ENCODE results near the gene LMBRD2. TPM values are rescaled to one million over a fixed set of nuclear protein-coding genes. Genes with fewer than 3 reads are reported as not detected.

The LMBRD2 gene
- total and polyA plus RNA-seq, 2 donors (not counting 3 experiments of a cell fraction or from before 2014, with no cell fraction given) = 1.2 to 5.2 TPM

DNA sequence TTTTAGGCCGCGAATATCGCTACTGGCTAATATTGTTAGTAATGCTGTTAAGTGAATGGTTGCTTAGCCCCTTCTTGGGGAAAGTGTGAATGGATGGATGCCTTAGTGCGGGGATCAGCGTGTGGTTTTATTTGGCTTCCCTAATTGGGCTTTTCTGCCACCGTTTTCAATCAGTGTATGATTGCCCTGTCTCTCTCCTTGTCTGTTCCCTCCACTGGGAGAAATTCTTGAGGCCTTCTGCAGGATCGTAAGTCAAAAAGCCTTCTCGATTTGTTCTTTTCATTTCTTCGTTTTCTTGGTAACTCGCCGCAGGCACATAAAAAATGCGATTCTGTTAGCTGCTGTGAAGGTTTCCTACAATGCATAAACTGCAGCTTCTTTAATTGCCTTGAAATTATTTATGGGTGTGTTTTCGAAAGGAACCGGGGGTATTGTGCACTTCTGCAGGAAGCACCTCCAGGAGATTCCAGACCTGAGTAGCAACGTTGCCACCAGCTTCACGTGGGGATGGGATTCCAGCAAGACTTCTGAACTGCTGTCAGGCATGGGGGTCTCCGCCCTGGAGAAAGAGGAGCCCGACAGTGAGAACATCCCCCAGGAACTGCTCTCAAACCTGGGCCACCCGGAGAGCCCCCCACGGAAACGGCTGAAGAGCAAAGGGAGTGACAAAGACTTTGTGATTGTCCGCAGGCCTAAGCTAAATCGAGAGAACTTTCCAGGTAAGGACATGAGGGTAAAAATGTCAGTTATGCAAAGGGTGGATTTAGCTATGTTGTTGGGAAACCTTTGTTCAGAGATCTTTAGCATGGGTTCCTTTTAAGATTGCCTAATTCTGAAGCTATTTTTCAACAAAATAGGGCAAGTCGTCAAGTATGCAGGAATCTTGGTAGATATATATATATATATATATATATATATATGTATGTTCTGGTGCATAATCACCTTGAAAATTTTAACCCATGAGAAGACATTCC lies 924 bp upstream of the LMBRD2 start:
- TF ChIP-seq MYC (IDR thresholded peaks at IDR 0.05; ENCODE audit: low read depth, low read length) (no peak), FOS (IDR thresholded peaks at IDR 0.05; ENCODE audit: borderline replicate concordance, insufficient read depth, low read length) (no peak), JUN (IDR thresholded peaks at IDR 0.05; ENCODE audit: borderline replicate concordance, insufficient read depth, insufficient read length, low read depth) (no peak), POLR2A (IDR thresholded peaks at IDR 0.05; ENCODE audit: low read depth, low read length) (no peak), EZH2 (IDR thresholded peaks at IDR 0.05; ENCODE audit: borderline replicate concordance, low read depth, low read length, severe bottlenecking) (no peak), GATA2 (IDR thresholded peaks at IDR 0.05; ENCODE audit: insufficient read depth, insufficient read length, low read depth, low read length) (no peak), POLR2AphosphoS5 (IDR thresholded peaks at IDR 0.05; ENCODE audit: insufficient read depth, low read depth, low read length) (no peak)
- TF ChIP-seq, protein P1, sequence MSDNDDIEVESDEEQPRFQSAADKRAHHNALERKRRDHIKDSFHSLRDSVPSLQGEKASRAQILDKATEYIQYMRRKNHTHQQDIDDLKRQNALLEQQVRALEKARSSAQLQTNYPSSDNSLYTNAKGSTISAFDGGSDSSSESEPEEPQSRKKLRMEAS (IDR thresholded peaks at IDR 0.05; ENCODE audit: insufficient read depth, insufficient read length) = no peak
- TF ChIP-seq, protein P2, sequence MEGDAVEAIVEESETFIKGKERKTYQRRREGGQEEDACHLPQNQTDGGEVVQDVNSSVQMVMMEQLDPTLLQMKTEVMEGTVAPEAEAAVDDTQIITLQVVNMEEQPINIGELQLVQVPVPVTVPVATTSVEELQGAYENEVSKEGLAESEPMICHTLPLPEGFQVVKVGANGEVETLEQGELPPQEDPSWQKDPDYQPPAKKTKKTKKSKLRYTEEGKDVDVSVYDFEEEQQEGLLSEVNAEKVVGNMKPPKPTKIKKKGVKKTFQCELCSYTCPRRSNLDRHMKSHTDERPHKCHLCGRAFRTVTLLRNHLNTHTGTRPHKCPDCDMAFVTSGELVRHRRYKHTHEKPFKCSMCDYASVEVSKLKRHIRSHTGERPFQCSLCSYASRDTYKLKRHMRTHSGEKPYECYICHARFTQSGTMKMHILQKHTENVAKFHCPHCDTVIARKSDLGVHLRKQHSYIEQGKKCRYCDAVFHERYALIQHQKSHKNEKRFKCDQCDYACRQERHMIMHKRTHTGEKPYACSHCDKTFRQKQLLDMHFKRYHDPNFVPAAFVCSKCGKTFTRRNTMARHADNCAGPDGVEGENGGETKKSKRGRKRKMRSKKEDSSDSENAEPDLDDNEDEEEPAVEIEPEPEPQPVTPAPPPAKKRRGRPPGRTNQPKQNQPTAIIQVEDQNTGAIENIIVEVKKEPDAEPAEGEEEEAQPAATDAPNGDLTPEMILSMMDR (IDR thresholded peaks at IDR 0.05; ENCODE audit: extremely low read depth in 1 of 2, insufficient read depth in 1 of 2, low read depth in 1 of 2, low read length in 2 of 2) = no peak
- H3K4me1 ChIP-seq (ENCODE audit: control insufficient read depth, extremely low read depth, insufficient read depth, low read length) = peaks cover 19% of the 10 kb centered on the region
- H4K20me1 ChIP-seq (replicated peaks; ENCODE audit: control insufficient read depth, extremely low read depth, insufficient read depth, low read length) = no peaks in the 10 kb centered on the region
- FAIRE-seq (no peak), DNase-seq (ENCODE audit: low read depth, low spot score) (peak; percentile 3)
- H3K9me1 ChIP-seq (replicated peaks; ENCODE audit: control insufficient read depth, extremely low read depth, insufficient read depth, low read length) = no peaks in the 10 kb centered on the region
- CTCF ChIA-PET = interaction anchor here (0.9 to 4.7 kb wide), 6 partner anchors 9 to 543 kb away, joined by 4 to 30 read pairs (median 10); partner anchors contain the start of gene NADK2
- peak overlapping the region; percentile 87 for H2AFZ ChIP-seq (ENCODE audit: low read depth, low read length)
- H3K4me2 ChIP-seq (ENCODE audit: insufficient read depth, low read length) = peak overlapping the region; percentile 70
- dilution Hi-C loops (cut with MboI; ENCODE audit: extremely low pct_ligation_motif_present, low sequenced_read_pairs) = no loop called here
- no peaks in the 10 kb centered on the region for H3K36me3 ChIP-seq (ENCODE audit: control insufficient read depth in 2 of 2, extremely low read depth in 1 of 2, insufficient read depth in 2 of 2, low read length in 2 of 2)
- H3K4me3 ChIP-seq (replicated peaks in 1 of 3; ENCODE audit: insufficient read depth in 1 of 3, low read depth in 1 of 3, low read length in 3 of 3) = peak overlapping the region; percentile 69 to 84 (median 73)
- BruUV-seq (replicated peaks) = TSS peak; percentile 57
- intact Hi-C loops (cut with micrococcal nuclease) = loop anchor here (1.0 to 5.0 kb wide), 3 partner anchors 24 to 725 kb away; partner anchors contain the start of gene NIPBL
- peak overlapping the region; percentile 2 for H3K27ac ChIP-seq (ENCODE audit: insufficient read depth, low read depth, low read length)
- H3K79me2 ChIP-seq (ENCODE audit: control insufficient read depth, insufficient read depth, low read length) = peaks cover 23% of the 10 kb centered on the region
- H3K9ac ChIP-seq (replicated peaks; ENCODE audit: extremely low read depth, insufficient read depth, low read length) = peak overlapping the region; percentile 79
- no peaks in the 10 kb centered on the region for H3K9me3 ChIP-seq (replicated peaks; ENCODE audit: control insufficient read depth, insufficient read depth, low read length)
- no peaks in the 10 kb centered on the region for H3K27me3 ChIP-seq (ENCODE audit: control insufficient read depth in 2 of 2, insufficient read depth in 2 of 2, low read length in 2 of 2)
- POLR2A ChIA-PET = no interaction called here

Measured in endothelial cell of umbilical vein (primary cell).